ENCODE measurements around the gene MAP4.
A peak's percentile ranks its signal among the peaks of the same experiment; 100 is the strongest.

DNA sequence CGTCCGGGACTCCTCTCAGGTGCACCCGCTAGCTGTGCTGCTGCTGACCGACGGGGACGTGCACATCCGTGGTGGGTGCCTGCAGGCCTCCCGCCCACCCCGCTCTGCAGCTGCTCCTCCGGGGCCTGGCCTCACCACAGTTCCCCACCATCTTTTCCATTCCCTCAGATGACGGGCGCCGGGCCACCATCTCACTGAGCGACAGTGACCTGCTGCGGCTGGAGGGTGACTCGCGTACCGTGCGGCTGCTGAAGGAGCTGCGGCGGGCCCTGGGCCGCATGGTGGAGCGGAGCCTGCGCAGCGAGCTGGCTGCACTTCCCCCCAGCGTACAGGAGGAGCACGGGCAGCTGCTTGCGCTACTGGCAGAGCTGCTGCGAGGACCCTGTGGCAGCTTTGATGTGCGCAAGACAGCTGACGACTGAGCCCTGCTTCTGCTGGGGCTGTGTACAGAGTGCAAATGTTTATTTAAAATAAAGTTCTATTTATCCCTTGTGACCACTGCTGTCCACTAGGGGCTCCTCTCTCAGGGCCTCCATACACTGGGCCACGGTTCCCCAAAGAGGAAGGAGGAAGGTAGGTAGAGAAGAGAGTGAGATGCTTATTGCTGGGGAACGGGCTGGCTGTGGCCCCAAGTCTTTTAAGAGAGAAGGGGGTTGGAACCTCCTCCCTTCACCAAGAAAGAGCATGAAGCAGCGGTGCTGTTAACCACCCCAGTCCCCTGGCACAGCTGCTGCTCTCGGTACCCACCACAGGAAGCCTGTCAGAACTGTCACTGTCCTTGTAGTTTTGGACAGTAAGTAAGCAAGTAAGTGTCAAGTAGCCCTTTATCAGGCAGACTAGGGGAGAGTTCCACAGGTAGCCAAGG, 166.3 kb downstream of the MAP4 start:
- TF ChIP-seq, protein P1, sequence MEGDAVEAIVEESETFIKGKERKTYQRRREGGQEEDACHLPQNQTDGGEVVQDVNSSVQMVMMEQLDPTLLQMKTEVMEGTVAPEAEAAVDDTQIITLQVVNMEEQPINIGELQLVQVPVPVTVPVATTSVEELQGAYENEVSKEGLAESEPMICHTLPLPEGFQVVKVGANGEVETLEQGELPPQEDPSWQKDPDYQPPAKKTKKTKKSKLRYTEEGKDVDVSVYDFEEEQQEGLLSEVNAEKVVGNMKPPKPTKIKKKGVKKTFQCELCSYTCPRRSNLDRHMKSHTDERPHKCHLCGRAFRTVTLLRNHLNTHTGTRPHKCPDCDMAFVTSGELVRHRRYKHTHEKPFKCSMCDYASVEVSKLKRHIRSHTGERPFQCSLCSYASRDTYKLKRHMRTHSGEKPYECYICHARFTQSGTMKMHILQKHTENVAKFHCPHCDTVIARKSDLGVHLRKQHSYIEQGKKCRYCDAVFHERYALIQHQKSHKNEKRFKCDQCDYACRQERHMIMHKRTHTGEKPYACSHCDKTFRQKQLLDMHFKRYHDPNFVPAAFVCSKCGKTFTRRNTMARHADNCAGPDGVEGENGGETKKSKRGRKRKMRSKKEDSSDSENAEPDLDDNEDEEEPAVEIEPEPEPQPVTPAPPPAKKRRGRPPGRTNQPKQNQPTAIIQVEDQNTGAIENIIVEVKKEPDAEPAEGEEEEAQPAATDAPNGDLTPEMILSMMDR (IDR thresholded peaks at IDR 0.05; ENCODE audit: low read depth, low read length, missing input control): peak; percentile 30
- TF ChIP-seq EGR1 (IDR thresholded peaks at IDR 0.05; ENCODE audit: low read depth in 2 of 2) (no peak), JUND (IDR thresholded peaks at IDR 0.05) (no peak), HNF4A (conservative IDR thresholded peaks at IDR 0.05) (no peak), YY1 (IDR thresholded peaks at IDR 0.05) (no peak), GABPA (IDR thresholded peaks at IDR 0.05 in 1 of 2, conservative IDR thresholded peaks at IDR 0.05 in 1 of 2) (no peak), TAF1 (conservative IDR thresholded peaks at IDR 0.05) (no peak), RXRA (IDR thresholded peaks at IDR 0.05) (no peak), FOXA2 (IDR thresholded peaks at IDR 0.05) (no peak), SP1 (IDR thresholded peaks at IDR 0.05) (no peak)
- TF ChIP-seq, protein P2, sequence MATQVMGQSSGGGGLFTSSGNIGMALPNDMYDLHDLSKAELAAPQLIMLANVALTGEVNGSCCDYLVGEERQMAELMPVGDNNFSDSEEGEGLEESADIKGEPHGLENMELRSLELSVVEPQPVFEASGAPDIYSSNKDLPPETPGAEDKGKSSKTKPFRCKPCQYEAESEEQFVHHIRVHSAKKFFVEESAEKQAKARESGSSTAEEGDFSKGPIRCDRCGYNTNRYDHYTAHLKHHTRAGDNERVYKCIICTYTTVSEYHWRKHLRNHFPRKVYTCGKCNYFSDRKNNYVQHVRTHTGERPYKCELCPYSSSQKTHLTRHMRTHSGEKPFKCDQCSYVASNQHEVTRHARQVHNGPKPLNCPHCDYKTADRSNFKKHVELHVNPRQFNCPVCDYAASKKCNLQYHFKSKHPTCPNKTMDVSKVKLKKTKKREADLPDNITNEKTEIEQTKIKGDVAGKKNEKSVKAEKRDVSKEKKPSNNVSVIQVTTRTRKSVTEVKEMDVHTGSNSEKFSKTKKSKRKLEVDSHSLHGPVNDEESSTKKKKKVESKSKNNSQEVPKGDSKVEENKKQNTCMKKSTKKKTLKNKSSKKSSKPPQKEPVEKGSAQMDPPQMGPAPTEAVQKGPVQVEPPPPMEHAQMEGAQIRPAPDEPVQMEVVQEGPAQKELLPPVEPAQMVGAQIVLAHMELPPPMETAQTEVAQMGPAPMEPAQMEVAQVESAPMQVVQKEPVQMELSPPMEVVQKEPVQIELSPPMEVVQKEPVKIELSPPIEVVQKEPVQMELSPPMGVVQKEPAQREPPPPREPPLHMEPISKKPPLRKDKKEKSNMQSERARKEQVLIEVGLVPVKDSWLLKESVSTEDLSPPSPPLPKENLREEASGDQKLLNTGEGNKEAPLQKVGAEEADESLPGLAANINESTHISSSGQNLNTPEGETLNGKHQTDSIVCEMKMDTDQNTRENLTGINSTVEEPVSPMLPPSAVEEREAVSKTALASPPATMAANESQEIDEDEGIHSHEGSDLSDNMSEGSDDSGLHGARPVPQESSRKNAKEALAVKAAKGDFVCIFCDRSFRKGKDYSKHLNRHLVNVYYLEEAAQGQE (IDR thresholded peaks at IDR 0.05): no peak
- TF ChIP-seq, protein P3, sequence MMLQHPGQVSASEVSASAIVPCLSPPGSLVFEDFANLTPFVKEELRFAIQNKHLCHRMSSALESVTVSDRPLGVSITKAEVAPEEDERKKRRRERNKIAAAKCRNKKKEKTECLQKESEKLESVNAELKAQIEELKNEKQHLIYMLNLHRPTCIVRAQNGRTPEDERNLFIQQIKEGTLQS (IDR thresholded peaks at IDR 0.05): no peak
- TF ChIP-seq, protein P4, sequence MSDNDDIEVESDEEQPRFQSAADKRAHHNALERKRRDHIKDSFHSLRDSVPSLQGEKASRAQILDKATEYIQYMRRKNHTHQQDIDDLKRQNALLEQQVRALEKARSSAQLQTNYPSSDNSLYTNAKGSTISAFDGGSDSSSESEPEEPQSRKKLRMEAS (IDR thresholded peaks at IDR 0.05): no peak
- TF ChIP-seq, protein P5, sequence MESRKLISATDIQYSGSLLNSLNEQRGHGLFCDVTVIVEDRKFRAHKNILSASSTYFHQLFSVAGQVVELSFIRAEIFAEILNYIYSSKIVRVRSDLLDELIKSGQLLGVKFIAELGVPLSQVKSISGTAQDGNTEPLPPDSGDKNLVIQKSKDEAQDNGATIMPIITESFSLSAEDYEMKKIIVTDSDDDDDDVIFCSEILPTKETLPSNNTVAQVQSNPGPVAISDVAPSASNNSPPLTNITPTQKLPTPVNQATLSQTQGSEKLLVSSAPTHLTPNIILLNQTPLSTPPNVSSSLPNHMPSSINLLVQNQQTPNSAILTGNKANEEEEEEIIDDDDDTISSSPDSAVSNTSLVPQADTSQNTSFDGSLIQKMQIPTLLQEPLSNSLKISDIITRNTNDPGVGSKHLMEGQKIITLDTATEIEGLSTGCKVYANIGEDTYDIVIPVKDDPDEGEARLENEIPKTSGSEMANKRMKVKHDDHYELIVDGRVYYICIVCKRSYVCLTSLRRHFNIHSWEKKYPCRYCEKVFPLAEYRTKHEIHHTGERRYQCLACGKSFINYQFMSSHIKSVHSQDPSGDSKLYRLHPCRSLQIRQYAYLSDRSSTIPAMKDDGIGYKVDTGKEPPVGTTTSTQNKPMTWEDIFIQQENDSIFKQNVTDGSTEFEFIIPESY (IDR thresholded peaks at IDR 0.05): no peak

Data from liver (tissue), 3 donors.